GM10266 (cell line): Measurements from ENCODE around the gene MRPS10.

Source experiments
- DNase-seq: peaks from one replicate; pipeline ENCODE4 v3.0.0; 2012; ENCODE audit errors: extremely low spot score
- TF ChIP-seq, protein P1 (sequence below): IDR thresholded peaks from 2 replicates; pipeline ENCODE4 v1.5.1; 2012; ENCODE audit warnings: mild to moderate bottlenecking, low read depth; ENCODE audit not compliant: control insufficient read depth, insufficient read depth; ENCODE audit errors: missing control alignments

Gene MRPS10

GRCh38 chr6:42239333-42239732 is 21.7 kb upstream of the MRPS10 start:
- DNase-seq: no peak
- TF ChIP-seq, protein P1, sequence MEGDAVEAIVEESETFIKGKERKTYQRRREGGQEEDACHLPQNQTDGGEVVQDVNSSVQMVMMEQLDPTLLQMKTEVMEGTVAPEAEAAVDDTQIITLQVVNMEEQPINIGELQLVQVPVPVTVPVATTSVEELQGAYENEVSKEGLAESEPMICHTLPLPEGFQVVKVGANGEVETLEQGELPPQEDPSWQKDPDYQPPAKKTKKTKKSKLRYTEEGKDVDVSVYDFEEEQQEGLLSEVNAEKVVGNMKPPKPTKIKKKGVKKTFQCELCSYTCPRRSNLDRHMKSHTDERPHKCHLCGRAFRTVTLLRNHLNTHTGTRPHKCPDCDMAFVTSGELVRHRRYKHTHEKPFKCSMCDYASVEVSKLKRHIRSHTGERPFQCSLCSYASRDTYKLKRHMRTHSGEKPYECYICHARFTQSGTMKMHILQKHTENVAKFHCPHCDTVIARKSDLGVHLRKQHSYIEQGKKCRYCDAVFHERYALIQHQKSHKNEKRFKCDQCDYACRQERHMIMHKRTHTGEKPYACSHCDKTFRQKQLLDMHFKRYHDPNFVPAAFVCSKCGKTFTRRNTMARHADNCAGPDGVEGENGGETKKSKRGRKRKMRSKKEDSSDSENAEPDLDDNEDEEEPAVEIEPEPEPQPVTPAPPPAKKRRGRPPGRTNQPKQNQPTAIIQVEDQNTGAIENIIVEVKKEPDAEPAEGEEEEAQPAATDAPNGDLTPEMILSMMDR: no peak

DNA sequence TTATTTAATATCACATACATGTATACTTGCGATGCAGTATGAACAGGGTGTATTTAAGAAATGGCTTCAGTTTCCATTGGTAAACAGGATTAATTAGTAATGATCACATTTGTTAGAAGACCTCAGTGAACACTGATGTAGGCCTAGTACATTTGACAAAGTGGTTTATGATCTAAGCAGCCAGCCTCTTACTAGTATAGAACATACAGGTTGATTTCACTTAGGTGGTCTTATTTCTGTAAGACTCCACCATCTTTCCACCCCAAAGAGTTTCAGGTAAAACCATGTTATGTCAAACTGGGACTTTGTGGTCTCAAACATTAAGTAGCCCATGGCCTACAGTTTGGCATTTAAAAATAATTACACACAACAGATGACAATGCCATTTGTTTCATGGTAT is 20.2 kb upstream of the MRPS10 start:
- TF ChIP-seq, protein P1: no peak
- DNase-seq: no peak

GRCh38 chr6:42236682-42237473 is 19.2 kb upstream of the MRPS10 start:
- TF ChIP-seq, protein P1: no peak
- peak; percentile 63 for DNase-seq

- TF ChIP-seq, protein P1: no peak
- DNase-seq: no peak
These were observed 18.4 kb upstream of the MRPS10 start for GRCh38 chr6:42236030-42236429.

DNA sequence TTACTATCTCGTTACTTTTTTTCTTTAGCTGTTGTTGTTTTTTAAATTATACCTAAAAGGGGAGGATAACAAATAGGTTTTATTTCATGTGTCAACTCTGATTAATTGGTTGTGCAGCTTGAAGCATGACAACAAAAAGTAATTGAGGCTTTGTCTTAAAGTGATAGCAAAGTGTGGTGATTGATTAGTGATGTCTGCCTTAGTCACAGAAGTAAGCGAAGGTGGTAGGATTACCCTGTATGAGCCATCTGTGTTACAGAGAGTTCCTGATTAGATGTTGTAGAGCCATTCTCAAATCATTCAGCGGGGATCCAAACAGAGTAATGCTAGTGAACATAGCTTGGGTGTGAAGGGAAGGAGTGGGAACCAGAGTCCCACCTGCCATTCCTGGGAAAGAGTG is 14.4 kb upstream of the MRPS10 start:
- no peak for DNase-seq
- TF ChIP-seq, protein P1: no peak

- no peak for DNase-seq
- TF ChIP-seq, protein P1: peak; percentile 49
These were observed 13.0 kb upstream of the MRPS10 start for GRCh38 chr6:42230345-42231321.
